H9 (cell line): ENCODE data around the gene AP3S1. TPM values are rescaled to one million over a fixed set of nuclear protein-coding genes. Genes with fewer than 3 reads are reported as not detected.

Experiments used
- DNase-seq: peaks from one replicate; pipeline ENCODE4 v3.0.0-alpha.2; 2017
- H2AFZ ChIP-seq: one replicate; pipeline ENCODE4 v1.6.1; 2013; ENCODE audit warnings: mild to moderate bottlenecking, low read length, control low read depth, moderate library complexity
- H2AK5ac ChIP-seq: 2 replicates; pipeline ENCODE4 v1.6.1; 2013; ENCODE audit warnings: low read length, control low read depth, mixed read lengths; ENCODE audit not compliant: insufficient read length
- H2BK120ac ChIP-seq: one replicate; pipeline ENCODE4 v1.6.1; 2013; ENCODE audit warnings: low read depth, mild to moderate bottlenecking, low read length, control low read depth, inconsistent platforms; ENCODE audit not compliant: poor library complexity, severe bottlenecking
- H2BK12ac ChIP-seq: 2 replicates; pipeline ENCODE4 v1.6.1; 2013; ENCODE audit warnings: low read length, control low read depth, mixed read lengths, low read depth; ENCODE audit not compliant: insufficient read length
- H2BK15ac ChIP-seq: 2 replicates; pipeline ENCODE4 v1.6.1; 2013; ENCODE audit warnings: low read depth, low read length, control low read depth
- H2BK20ac ChIP-seq: one replicate; pipeline ENCODE4 v1.6.1; 2013; ENCODE audit warnings: low read depth, mild to moderate bottlenecking, low read length, control low read depth, inconsistent platforms; ENCODE audit not compliant: poor library complexity, severe bottlenecking
- H2BK5ac ChIP-seq: 2 replicates; pipeline ENCODE4 v1.6.1; 2013; ENCODE audit warnings: low read length, control low read depth, mixed read lengths; ENCODE audit not compliant: insufficient read length
- H3K14ac ChIP-seq: 2 replicates; pipeline ENCODE4 v1.6.1; 2013; ENCODE audit warnings: low read length, control low read depth; ENCODE audit not compliant: insufficient read depth
- H3K18ac ChIP-seq: 2 replicates; pipeline ENCODE4 v1.6.1; 2013; ENCODE audit warnings: low read depth, mild to moderate bottlenecking, mixed read lengths, low read length, control low read depth; ENCODE audit not compliant: insufficient read length
- H3K23ac ChIP-seq: 2 replicates; pipeline ENCODE4 v1.6.1; 2013; ENCODE audit warnings: low read length, control low read depth, mixed read lengths, low read depth; ENCODE audit not compliant: insufficient read length
- H3K23me2 ChIP-seq: 2 replicates; pipeline ENCODE4 v1.6.1; 2013; ENCODE audit warnings: low read depth, mild to moderate bottlenecking, mixed read lengths, low read length, control low read depth; ENCODE audit not compliant: insufficient read length, poor library complexity, severe bottlenecking
- H3K27ac ChIP-seq: 2 replicates; pipeline ENCODE4 v1.5.1; 2013; ENCODE audit warnings: low read length, control low read depth, mixed read lengths, low read depth; ENCODE audit not compliant: insufficient read length
- H3K27me3 ChIP-seq: 2 replicates; pipeline ENCODE4 v1.6.1; 2013; ENCODE audit warnings: low read length, control low read depth, inconsistent platforms; ENCODE audit not compliant: insufficient read depth
- H3K4ac ChIP-seq: 2 replicates; pipeline ENCODE4 v1.6.1; 2013; ENCODE audit warnings: low read depth, mild to moderate bottlenecking, control low read depth, inconsistent platforms, low read length, moderate library complexity
- H3K4me1 ChIP-seq: 2 replicates; pipeline ENCODE4 v1.6.1; 2013; ENCODE audit warnings: low read length, control low read depth, inconsistent platforms; ENCODE audit not compliant: insufficient read depth
- H3K4me2 ChIP-seq: 2 replicates; pipeline ENCODE4 v1.6.1; 2013; ENCODE audit warnings: low read length, control low read depth, mixed read lengths; ENCODE audit not compliant: insufficient read length, insufficient read depth
- H3K56ac ChIP-seq: 2 replicates; pipeline ENCODE4 v1.6.1; 2013; ENCODE audit warnings: low read depth, mild to moderate bottlenecking, mixed read lengths, low read length, control low read depth; ENCODE audit not compliant: insufficient read length
- H3K79me1 ChIP-seq: 2 replicates; pipeline ENCODE4 v1.6.1; 2013; ENCODE audit warnings: low read depth, mild to moderate bottlenecking, moderate library complexity, low read length, control low read depth, inconsistent platforms; ENCODE audit not compliant: insufficient read depth, poor library complexity, severe bottlenecking
- H3K79me2 ChIP-seq: 2 replicates; pipeline ENCODE4 v1.6.1; 2013; ENCODE audit warnings: low read length, control low read depth, inconsistent platforms; ENCODE audit not compliant: insufficient read depth
- H3K9ac ChIP-seq: 2 replicates; pipeline ENCODE4 v1.6.1; 2013; ENCODE audit warnings: low read length, control low read depth, mixed read lengths; ENCODE audit not compliant: insufficient read length; ENCODE audit errors: extremely low read depth
- H3K9me3 ChIP-seq: one replicate; pipeline ENCODE4 v1.6.1; 2013; ENCODE audit warnings: low read depth, low read length, inconsistent platforms; ENCODE audit not compliant: control insufficient read depth
- H3T11ph ChIP-seq: one replicate; pipeline ENCODE4 v1.6.1; 2013; ENCODE audit warnings: mild to moderate bottlenecking, low read length, control low read depth, inconsistent platforms
- H4K20me1 ChIP-seq: one replicate; pipeline ENCODE4 v1.6.1; 2013; ENCODE audit not compliant: control insufficient read depth, insufficient read length, insufficient read depth
- H4K5ac ChIP-seq: 2 replicates; pipeline ENCODE4 v1.6.1; 2013; ENCODE audit warnings: low read depth, mild to moderate bottlenecking, mixed read lengths, low read length, control low read depth; ENCODE audit not compliant: insufficient read length
- H4K8ac ChIP-seq: replicated peaks from 2 replicates; pipeline ENCODE4 v1.6.1; 2013; ENCODE audit warnings: low read length, control low read depth, mixed read lengths, low read depth; ENCODE audit not compliant: insufficient read length
- H4K91ac ChIP-seq: 2 replicates; pipeline ENCODE4 v1.6.1; 2013; ENCODE audit warnings: low read depth, mild to moderate bottlenecking, moderate library complexity, mixed read lengths, low read length, control low read depth; ENCODE audit not compliant: insufficient read length
- H3K27ac Mint-ChIP-seq, 3 experiments: 2 replicates in 2 of 3; 3 replicates in 1 of 3; pipeline ENCODE4 v1.8.0; 2020 to 2021; ENCODE audit warnings: mixed read lengths in 3 of 3, mild to moderate bottlenecking in 1 of 3, moderate library complexity in 1 of 3
- H3K27me3 Mint-ChIP-seq: 2 replicates; pipeline ENCODE4 v1.8.0; 2021; ENCODE audit warnings: low read depth, mild to moderate bottlenecking, moderate library complexity, mixed read lengths
- H3K36me3 Mint-ChIP-seq, 3 experiments: 2 replicates in 2 of 3; 3 replicates in 1 of 3; pipeline ENCODE4 v1.8.0; 2020 to 2021; ENCODE audit warnings: low read depth in 3 of 3, mixed read lengths in 3 of 3; ENCODE audit not compliant: insufficient read depth in 1 of 3
- H3K4me1 Mint-ChIP-seq, 2 experiments: 2 replicates each; pipeline ENCODE4 v1.8.0; 2020; ENCODE audit warnings: mixed read lengths in 2 of 2
- H3K4me3 Mint-ChIP-seq, 2 experiments: 2 replicates in 1 of 2; 3 replicates in 1 of 2; pipeline ENCODE4 v1.8.0; 2020 to 2021; ENCODE audit warnings: mild to moderate bottlenecking in 2 of 2, mixed read lengths in 2 of 2, moderate library complexity in 1 of 2
- H3K9me3 Mint-ChIP-seq, 2 experiments: 2 replicates in 1 of 2; 3 replicates in 1 of 2; pipeline ENCODE4 v1.8.0; 2020; ENCODE audit warnings: mild to moderate bottlenecking in 2 of 2, mixed read lengths in 2 of 2, moderate library complexity in 1 of 2
- CTCF ChIP-seq: fragments of 200-600 bp; sonication (generic); conservative IDR thresholded peaks from 3 replicates; pipeline ENCODE4 v1.8.0; 2021; ENCODE audit warnings: antibody characterized with exemption, mild to moderate bottlenecking
- WGBS: extraction: QIAGEN DNeasy Blood & Tissue Kit; methylation state at CpG from one replicate; pipeline ENCODE4 v1.1.7; 2013; ENCODE audit warnings: missing lambda C conversion rate, low lambda C conversion rate, mixed read lengths; ENCODE audit not compliant: insufficient read length; ENCODE audit errors: extremely low coverage; 5-methylcytosine and 5-hydroxymethylcytosine counted together
- total RNA-seq: library from RNA; stranded (reverse); gene quantifications from 2 replicates; pipeline ENCODE4 v1.2.1, GENCODE V29; 2021

AP3S1 gene
- total RNA-seq, 1 experiment from 2014 or later, result 78.4 TPM

DNA sequence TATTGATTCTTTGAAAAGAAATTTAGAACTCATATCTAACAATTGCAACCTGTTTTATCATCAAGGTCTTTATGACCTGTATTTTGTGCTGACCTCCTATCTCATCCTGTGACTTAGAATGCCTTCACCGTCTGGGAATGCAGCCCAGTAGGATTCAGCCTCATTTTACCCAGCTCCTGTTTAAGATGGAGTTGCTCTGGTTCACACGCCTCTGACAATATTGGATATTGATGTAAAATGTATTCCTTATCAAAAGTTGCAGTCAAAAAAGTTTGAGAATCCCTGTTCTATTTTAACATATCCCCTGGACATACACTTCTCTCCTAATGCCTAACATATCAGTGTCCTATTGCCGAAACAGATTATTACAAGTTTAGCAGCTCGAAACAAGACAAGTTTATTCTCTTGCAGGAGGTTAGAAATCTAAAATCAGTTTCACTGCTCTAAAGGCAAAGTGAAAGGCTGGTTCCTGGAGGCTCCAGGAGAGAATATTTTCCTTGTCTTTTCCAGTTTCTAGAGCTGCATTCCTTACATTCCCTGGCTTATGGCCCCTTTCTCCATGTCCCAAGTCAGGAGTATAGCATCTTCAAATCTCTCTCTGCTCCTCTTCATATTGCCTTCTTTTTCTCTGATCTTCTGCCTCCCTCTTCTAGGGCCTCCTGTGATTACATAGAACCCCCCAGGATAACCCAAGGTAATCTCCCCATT is 89.0 kb downstream of the AP3S1 start:
- Histone ChIP-seq H3K9me3 (no peaks in the 10 kb centered on the region), H2AFZ (no peak overlapping the region), H3K9ac (no peak overlapping the region), H2BK20ac (no peak overlapping the region), H3K18ac (no peak overlapping the region), H3K56ac (no peak overlapping the region), H2BK15ac (no peak overlapping the region), H3K23ac (no peak overlapping the region), H3T11ph (no peak overlapping the region), H3K27ac (no peak overlapping the region), H4K5ac (no peak overlapping the region), H2AK5ac (no peak overlapping the region), H3K79me2 (no peaks in the 10 kb centered on the region), H2BK120ac (no peak overlapping the region), H3K4me2 (no peak overlapping the region), H2BK5ac (no peak overlapping the region), H4K8ac (no peak overlapping the region), H3K23me2 (no peaks in the 10 kb centered on the region), H4K20me1 (no peaks in the 10 kb centered on the region), H3K27me3 (no peaks in the 10 kb centered on the region), H2BK12ac (no peak overlapping the region), H3K4me1 (no peaks in the 10 kb centered on the region), H4K91ac (no peak overlapping the region), H3K4ac (no peak overlapping the region), H3K14ac (no peak overlapping the region), H3K79me1 (no peaks in the 10 kb centered on the region)
- Mint-ChIP-seq H3K4me1 (peaks cover 0 to 5% of the 10 kb centered on the region in 2 experiments; a peak in 1 of 4 replicates), H3K36me3 (no peaks in the 10 kb centered on the region), H3K9me3 (peaks cover 0 to 4% of the 10 kb centered on the region in 2 experiments; a peak in 1 of 5 replicates), H3K4me3 (no peak overlapping the region), H3K27ac (no peak overlapping the region), H3K27me3 (no peaks in the 10 kb centered on the region)
- no CpG with 5 or more reads among the region's 4 CpGs for WGBS
- no peak for TF ChIP-seq CTCF
- no peak for DNase-seq
